Measurements from ENCODE around the gene FYN.

- TF ChIP-seq KLF5 (IDR thresholded peaks at IDR 0.05; ENCODE audit: partially characterized antibody) (no peak), MTA3 (IDR thresholded peaks at IDR 0.05; ENCODE audit: borderline replicate concordance, low read length) (peak; percentile 92), BRCA1 (IDR thresholded peaks at IDR 0.05; ENCODE audit: low read depth, low read length) (no peak), SUZ12 (IDR thresholded peaks at IDR 0.05; ENCODE audit: unreplicated experiment) (no peak), SIN3A (IDR thresholded peaks at IDR 0.05; ENCODE audit: low read depth, low read length) (no peak), GATAD2B (conservative IDR thresholded peaks at IDR 0.05; ENCODE audit: low read depth) (peak; percentile 93), POLR2A (IDR thresholded peaks at IDR 0.05; ENCODE audit: low read depth, low read length) (0 out of 2 replicates have a peak, but pooled peaks have one; percentile 28), POLR2AphosphoS5 (IDR thresholded peaks at IDR 0.05; ENCODE audit: low read length) (0 out of 2 replicates have a peak, but pooled peaks have one; percentile 2), ESRRA (IDR thresholded peaks at IDR 0.05; ENCODE audit: low read length) (no peak)
- TF ChIP-seq, protein P1, sequence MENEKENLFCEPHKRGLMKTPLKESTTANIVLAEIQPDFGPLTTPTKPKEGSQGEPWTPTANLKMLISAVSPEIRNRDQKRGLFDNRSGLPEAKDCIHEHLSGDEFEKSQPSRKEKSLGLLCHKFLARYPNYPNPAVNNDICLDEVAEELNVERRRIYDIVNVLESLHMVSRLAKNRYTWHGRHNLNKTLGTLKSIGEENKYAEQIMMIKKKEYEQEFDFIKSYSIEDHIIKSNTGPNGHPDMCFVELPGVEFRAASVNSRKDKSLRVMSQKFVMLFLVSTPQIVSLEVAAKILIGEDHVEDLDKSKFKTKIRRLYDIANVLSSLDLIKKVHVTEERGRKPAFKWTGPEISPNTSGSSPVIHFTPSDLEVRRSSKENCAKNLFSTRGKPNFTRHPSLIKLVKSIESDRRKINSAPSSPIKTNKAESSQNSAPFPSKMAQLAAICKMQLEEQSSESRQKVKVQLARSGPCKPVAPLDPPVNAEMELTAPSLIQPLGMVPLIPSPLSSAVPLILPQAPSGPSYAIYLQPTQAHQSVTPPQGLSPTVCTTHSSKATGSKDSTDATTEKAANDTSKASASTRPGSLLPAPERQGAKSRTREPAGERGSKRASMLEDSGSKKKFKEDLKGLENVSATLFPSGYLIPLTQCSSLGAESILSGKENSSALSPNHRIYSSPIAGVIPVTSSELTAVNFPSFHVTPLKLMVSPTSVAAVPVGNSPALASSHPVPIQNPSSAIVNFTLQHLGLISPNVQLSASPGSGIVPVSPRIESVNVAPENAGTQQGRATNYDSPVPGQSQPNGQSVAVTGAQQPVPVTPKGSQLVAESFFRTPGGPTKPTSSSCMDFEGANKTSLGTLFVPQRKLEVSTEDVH (IDR thresholded peaks at IDR 0.05; ENCODE audit: low read depth, partially characterized antibody), result no peak
- TF ChIP-seq, protein P2, sequence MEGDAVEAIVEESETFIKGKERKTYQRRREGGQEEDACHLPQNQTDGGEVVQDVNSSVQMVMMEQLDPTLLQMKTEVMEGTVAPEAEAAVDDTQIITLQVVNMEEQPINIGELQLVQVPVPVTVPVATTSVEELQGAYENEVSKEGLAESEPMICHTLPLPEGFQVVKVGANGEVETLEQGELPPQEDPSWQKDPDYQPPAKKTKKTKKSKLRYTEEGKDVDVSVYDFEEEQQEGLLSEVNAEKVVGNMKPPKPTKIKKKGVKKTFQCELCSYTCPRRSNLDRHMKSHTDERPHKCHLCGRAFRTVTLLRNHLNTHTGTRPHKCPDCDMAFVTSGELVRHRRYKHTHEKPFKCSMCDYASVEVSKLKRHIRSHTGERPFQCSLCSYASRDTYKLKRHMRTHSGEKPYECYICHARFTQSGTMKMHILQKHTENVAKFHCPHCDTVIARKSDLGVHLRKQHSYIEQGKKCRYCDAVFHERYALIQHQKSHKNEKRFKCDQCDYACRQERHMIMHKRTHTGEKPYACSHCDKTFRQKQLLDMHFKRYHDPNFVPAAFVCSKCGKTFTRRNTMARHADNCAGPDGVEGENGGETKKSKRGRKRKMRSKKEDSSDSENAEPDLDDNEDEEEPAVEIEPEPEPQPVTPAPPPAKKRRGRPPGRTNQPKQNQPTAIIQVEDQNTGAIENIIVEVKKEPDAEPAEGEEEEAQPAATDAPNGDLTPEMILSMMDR (IDR thresholded peaks at IDR 0.05 in 2 of 3, conservative IDR thresholded peaks at IDR 0.05 in 1 of 3; ENCODE audit: control insufficient read depth in 2 of 3, extremely low read depth in 1 of 3, insufficient read depth in 1 of 3, low read depth in 3 of 3, low read length in 3 of 3), result no peak
- TF ChIP-seq, protein P3, sequence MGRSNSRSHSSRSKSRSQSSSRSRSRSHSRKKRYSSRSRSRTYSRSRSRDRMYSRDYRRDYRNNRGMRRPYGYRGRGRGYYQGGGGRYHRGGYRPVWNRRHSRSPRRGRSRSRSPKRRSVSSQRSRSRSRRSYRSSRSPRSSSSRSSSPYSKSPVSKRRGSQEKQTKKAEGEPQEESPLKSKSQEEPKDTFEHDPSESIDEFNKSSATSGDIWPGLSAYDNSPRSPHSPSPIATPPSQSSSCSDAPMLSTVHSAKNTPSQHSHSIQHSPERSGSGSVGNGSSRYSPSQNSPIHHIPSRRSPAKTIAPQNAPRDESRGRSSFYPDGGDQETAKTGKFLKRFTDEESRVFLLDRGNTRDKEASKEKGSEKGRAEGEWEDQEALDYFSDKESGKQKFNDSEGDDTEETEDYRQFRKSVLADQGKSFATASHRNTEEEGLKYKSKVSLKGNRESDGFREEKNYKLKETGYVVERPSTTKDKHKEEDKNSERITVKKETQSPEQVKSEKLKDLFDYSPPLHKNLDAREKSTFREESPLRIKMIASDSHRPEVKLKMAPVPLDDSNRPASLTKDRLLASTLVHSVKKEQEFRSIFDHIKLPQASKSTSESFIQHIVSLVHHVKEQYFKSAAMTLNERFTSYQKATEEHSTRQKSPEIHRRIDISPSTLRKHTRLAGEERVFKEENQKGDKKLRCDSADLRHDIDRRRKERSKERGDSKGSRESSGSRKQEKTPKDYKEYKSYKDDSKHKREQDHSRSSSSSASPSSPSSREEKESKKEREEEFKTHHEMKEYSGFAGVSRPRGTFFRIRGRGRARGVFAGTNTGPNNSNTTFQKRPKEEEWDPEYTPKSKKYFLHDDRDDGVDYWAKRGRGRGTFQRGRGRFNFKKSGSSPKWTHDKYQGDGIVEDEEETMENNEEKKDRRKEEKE (IDR thresholded peaks at IDR 0.05), result no peak
Observed at GRCh38 chr6:111805511-111806164, 67.6 kb downstream of the FYN start.
